ENCODE measurements around the gene CTNND2.
"Not testable (repeated sequence)": the region's sequence is repeated elsewhere in the genome, so short reads cannot be mapped to it uniquely, and the experiment has no call there.

Gene CTNND2

DNA sequence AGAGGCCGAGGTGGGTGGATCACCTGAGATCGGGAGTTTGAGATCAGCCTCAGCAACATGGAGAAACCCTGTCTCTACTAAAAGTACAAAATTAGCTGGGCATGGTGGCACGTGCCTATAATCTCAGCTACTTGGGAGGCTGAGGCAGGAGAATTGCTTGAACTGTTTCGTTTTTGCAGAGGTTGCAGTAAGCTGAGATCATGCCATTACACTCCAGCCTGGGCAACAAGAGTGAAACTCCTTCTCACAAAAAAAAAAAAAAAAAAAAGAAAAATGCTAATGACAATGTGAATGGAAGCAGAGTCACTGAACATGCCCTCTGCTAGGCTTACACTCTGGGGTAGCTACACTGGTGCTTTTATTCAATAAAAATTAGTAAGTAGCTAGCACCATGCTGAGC is 899.7 kb downstream of the CTNND2 start:
- in situ Hi-C loops (cut with MboI; ENCODE audit: low sequenced_read_pairs): not testable (repeated sequence)

DNA sequence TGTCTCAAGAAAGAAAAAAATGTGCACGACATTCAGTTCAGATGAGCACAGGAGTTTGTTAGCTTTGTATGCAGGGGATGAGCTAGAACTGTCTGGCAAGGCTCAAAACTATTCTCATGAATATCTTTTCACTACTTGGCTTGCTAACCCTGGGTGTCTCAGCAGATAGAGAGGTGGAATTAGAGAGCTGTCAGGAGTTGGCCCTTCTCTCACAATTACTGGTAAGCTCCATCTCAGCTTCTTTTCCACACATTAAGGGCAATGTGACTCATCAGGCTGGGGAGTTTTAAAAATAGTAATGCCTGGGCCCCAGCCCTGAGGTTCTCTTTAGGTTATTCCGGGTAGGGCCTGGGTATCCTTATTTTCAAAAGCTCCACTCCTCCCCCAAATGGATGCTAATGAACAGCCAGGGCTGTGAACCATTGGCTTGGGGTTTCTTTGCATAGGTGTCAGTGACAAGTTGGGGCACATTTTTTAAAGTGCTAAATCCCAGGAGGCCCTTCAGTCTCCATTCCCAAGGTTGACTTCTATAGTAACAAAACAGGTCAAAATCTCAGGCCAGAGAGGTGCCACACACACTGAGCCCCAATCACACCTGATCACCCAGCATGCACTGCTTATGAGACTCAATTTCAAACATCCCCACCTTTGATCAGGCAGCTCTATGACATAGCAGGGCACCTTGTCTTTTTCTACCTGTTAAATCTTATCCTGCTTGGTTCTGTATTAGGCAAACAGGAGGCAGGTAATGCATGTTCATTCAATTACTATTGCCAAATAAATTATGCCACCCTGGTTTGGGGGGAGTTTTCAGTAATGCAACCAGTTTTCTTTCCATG is 903.5 kb downstream of the CTNND2 start:
- in situ Hi-C loops (cut with MboI; ENCODE audit: low sequenced_read_pairs): no loop called here

DNA sequence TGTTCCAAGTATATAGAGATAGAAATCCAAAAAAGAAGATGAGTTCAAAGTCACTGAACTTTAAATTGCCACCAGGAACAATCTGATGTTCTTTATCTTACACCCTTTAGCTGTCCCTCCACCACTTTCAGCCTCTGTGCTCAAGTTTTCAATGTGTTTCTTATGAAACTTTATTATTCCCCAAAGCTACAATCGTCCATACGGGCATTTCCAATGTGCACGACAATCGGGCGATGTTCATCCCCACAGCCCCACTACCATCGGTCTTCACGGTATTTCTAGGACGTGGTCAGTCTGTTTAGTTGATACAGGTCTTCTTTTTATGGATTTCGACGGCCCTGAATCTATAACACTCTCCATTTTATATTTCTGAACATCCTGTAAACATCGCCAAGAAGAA is 904.5 kb downstream of the CTNND2 start:
- in situ Hi-C loops (cut with MboI; ENCODE audit: low sequenced_read_pairs): no loop called here

DNA sequence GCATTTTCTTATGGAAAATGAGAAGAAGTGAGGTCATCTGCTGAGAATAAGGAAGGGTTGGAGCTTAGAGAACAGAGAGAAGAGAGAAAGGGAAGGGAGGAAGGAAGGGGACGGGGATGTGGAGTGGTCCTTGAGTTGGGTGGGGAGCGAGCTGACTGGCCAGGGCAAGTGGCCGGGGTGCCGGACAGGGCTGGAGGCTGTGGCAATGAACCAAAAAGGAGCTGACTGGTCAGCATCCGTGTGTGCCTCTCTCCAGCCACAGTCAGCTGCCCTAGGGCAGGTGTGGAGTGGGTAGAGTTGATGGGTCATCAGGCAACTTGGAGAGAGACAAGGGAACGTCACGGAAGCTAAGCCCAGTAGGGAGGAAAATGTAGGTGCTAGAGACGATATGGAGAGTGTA is 908.4 kb downstream of the CTNND2 start:
- in situ Hi-C loops (cut with MboI; ENCODE audit: low sequenced_read_pairs): no loop called here

- in situ Hi-C loops (cut with MboI; ENCODE audit: low sequenced_read_pairs): no loop called here
Observed at GRCh38 chr5:10994091-10994986, 909.9 kb downstream of the CTNND2 start.

DNA sequence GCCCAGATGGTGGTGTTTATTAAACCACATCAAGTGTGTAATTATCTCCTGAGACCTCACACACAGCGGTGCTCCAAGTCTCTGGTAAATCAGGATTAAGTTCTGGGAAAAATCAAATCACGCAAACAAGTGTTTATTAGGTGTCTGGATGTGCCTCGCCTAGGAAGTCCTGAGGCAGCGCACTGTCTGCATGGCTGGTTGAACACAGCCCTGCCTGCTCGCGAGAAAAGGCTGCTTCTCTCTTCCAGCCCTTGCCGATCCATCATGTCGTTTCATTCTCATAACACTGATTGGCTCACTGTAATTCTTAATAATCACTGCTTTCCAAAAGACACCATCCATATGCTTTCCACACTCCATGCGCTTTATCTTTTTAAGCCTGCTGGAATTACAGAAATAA is 913.6 kb downstream of the CTNND2 start:
- in situ Hi-C loops (cut with MboI; ENCODE audit: low sequenced_read_pairs): no loop called here

- in situ Hi-C loops (cut with MboI; ENCODE audit: low sequenced_read_pairs): no loop called here
Observed at GRCh38 chr5:10989577-10990263, 914.5 kb downstream of the CTNND2 start.

- in situ Hi-C loops (cut with MboI; ENCODE audit: low sequenced_read_pairs): no loop called here
Observed at GRCh38 chr5:10988622-10989021, 915.6 kb downstream of the CTNND2 start.

DNA sequence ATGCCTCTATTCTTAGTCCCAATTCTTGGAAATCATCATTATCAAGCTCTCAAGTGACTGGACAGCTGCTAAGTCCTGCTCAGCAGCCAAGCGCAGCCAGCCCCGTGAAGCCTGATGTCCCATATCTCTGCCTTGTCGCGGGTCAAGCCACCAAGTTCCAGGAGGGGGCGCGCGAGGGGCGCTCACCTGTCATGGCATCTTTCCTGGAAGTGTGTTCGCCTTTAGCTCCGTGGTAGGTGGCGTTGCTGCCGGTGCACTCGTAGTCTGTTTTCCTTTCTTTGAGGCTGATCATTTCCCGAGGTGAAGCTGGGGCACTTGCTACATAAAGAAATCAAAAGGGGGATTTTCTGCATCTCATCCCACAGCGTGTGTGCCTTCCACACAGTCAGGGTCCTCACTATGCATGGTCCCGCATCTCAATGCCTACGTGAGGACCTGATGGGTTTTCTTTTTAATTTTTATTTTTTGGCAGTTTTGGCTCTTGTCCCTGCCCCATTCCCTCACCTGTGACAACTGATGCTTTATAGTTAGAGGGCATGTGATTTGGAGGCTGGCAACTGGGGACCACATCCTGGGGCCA is 916.2 kb downstream of the CTNND2 start:
- in situ Hi-C loops (cut with MboI; ENCODE audit: low sequenced_read_pairs): no loop called here

DNA sequence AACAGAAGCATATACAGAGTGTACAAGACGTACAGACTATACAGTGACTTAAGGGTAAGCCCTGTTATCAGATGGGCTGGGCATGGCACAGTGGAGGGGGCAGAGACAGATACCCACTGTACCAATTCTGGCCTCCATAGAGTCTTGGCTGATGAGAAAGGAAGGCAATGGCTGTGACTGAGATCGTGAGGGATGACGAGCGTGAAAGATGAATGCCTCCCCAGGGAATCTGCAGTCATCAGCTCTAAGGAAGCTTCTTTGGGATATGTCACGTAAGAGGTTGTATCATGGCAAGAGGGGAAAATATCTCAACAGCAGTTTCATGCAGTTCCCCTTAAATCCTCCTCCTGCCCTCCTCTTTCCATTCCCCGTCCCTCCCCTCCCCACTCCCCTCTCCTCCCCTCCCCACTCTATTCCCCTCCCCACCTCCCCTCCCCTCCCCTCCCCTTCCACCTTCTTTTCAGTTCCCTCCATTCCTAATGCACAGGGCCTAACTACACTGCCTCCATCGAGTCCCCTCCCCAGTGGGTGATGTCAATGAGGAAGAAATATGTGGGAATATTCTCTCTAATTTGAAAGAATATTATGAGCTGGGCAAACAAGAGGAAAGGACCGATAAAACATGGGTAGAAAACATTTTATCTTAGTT is 916.8 kb downstream of the CTNND2 start:
- in situ Hi-C loops (cut with MboI; ENCODE audit: low sequenced_read_pairs): no loop called here

DNA sequence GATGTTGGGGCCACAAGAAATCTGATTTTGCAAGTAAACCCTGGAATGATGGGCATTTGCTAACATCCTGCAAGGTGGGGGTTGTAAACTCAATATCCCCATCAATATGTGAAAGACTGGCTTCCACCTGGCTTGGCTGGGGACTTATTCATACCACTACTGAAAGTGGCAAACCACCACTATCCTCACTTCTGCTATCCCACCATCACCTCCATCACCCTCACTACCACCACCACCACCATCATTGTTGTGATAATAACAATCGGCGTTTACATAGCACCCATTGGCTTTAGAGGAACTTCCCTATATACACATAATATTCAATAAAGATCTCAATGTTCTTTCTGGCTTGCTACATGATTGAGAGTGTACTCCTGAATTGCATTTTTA is 918.5 kb downstream of the CTNND2 start:
- in situ Hi-C loops (cut with MboI; ENCODE audit: low sequenced_read_pairs): no loop called here

- in situ Hi-C loops (cut with MboI; ENCODE audit: low sequenced_read_pairs): no loop called here
Observed at GRCh38 chr5:10985091-10985720, 919.0 kb downstream of the CTNND2 start.

GRCh38 chr5:10984021-10984715 is 920.1 kb downstream of the CTNND2 start:
- in situ Hi-C loops (cut with MboI; ENCODE audit: low sequenced_read_pairs): no loop called here

- in situ Hi-C loops (cut with MboI; ENCODE audit: low sequenced_read_pairs): no loop called here
Observed at GRCh38 chr5:10982626-10983025, 921.6 kb downstream of the CTNND2 start.

DNA sequence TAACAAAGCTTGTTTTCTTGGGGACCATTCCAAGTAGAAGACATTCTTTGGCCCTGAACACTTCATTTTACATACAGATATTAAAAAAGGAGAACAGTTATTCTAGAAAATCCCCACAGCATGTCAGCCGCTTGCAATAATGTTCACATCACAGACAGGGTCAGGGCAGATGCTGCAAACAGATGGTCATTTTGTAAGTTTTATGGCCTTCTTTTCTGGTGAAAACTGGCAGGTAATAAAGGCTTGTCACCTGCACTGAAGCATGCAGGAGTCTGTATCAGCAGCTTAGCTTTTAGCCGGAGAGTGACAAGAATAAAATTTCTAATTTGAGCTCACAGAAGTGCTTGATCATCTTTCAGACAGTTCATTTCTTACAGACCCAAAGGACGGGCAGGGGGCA is 922.3 kb downstream of the CTNND2 start:
- in situ Hi-C loops (cut with MboI; ENCODE audit: low sequenced_read_pairs): no loop called here

GRCh38 chr5:10977011-10977410 is 927.2 kb downstream of the CTNND2 start:
- in situ Hi-C loops (cut with MboI; ENCODE audit: low sequenced_read_pairs): no loop called here

GRCh38 chr5:10975945-10976344 is 928.3 kb downstream of the CTNND2 start:
- in situ Hi-C loops (cut with MboI; ENCODE audit: low sequenced_read_pairs): no loop called here

- in situ Hi-C loops (cut with MboI; ENCODE audit: low sequenced_read_pairs): no loop called here
Observed at GRCh38 chr5:10974850-10975249, 929.4 kb downstream of the CTNND2 start.

- in situ Hi-C loops (cut with MboI; ENCODE audit: low sequenced_read_pairs): no loop called here
Observed at GRCh38 chr5:10973316-10973715, 930.9 kb downstream of the CTNND2 start.

Data from HL-60/S4 treated with retinoic acid at 250 ng/mL for 4 days and 3 days (cell line).